Endothelial cell of umbilical vein (primary cell): ENCODE results near the gene MCL1. TPM values are rescaled to one million over a fixed set of nuclear protein-coding genes. Genes with fewer than 3 reads are reported as not detected.

Experiments used
- BruUV-seq: library from RNA; stranded (reverse); fragments of 400-500 nt; replicated peaks from 2 replicates; lab custom pipeline; 2021; lab: Mats Ljungman, UMichigan
- CTCF ChIA-PET: fragments of 300-600, 350-600 bp; sonication (Branson Sonifier 250); formaldehyde crosslinking; loops from one replicate; lab custom pipeline; 2021; ENCODE audit warnings: antibody characterized with exemption, inconsistent platforms; lab: Charles Lee
- POLR2A ChIA-PET: fragments of 300-600, 350-600 bp; sonication (Branson Sonifier 250); formaldehyde crosslinking; loops from one replicate; lab custom pipeline; 2021; ENCODE audit warnings: antibody characterized with exemption, inconsistent platforms; lab: Charles Lee
- DNase-seq: peaks from one replicate; pipeline ENCODE4 v3.0.0-alpha.2; 2011; ENCODE audit warnings: low read depth, low spot score
- FAIRE-seq: peaks from 2 replicates; lab custom pipeline; 2011; peaks lifted over from hg19 to GRCh38; lab: Jason Lieb, UNC
- H2AFZ ChIP-seq: 2 replicates; pipeline ENCODE4 v1.6.0; 2012; ENCODE audit warnings: low read depth, low read length, control low read depth, inconsistent platforms
- H3K27ac ChIP-seq: 2 replicates; pipeline ENCODE4 v1.5.1; 2011; ENCODE audit warnings: low read depth, mild to moderate bottlenecking, control low read depth, low read length, moderate library complexity; ENCODE audit not compliant: insufficient read depth
- H3K27me3 ChIP-seq, 2 experiments: 2 replicates each; pipeline versions ENCODE4 v1.6.0 to v1.6.1; 2011; ENCODE audit warnings: low read length in 2 of 2, mixed read lengths in 1 of 2; ENCODE audit not compliant: control insufficient read depth in 2 of 2, insufficient read depth in 2 of 2
- H3K36me3 ChIP-seq, 2 experiments: 2 replicates in 1 of 2; 3 replicates in 1 of 2; pipeline ENCODE4 v1.5.1; 2011; ENCODE audit warnings: low read length in 2 of 2, mild to moderate bottlenecking in 1 of 2, moderate library complexity in 1 of 2; ENCODE audit not compliant: control insufficient read depth in 2 of 2, insufficient read depth in 2 of 2; ENCODE audit errors: extremely low read depth in 1 of 2
- H3K4me1 ChIP-seq: 3 replicates; pipeline ENCODE4 v1.5.1; 2011; ENCODE audit warnings: mild to moderate bottlenecking, low read length; ENCODE audit not compliant: control insufficient read depth, insufficient read depth; ENCODE audit errors: extremely low read depth
- H3K4me2 ChIP-seq: 2 replicates; pipeline ENCODE4 v1.6.1; 2011; ENCODE audit warnings: low read length, control low read depth, mixed read lengths; ENCODE audit not compliant: insufficient read depth
- H3K4me3 ChIP-seq, 3 experiments: fragments of 200-600 bp in 1 of 3; sonication (generic), shearing (Covaris generic) in 1 of 3; replicated peaks in 1 of 3; 2 replicates each; pipeline ENCODE4 v1.5.1; 2011 to 2016; ENCODE audit warnings: control low read depth in 3 of 3, low read length in 3 of 3, mild to moderate bottlenecking in 2 of 3, inconsistent platforms in 1 of 3, low read depth in 1 of 3, moderate library complexity in 1 of 3; ENCODE audit not compliant: insufficient read depth in 1 of 3
- H3K79me2 ChIP-seq: 2 replicates; pipeline ENCODE4 v1.6.0; 2012; ENCODE audit warnings: low read length, inconsistent platforms; ENCODE audit not compliant: control insufficient read depth, insufficient read depth
- H3K9ac ChIP-seq: replicated peaks from 2 replicates; pipeline ENCODE3; 2011; ENCODE audit warnings: low read length, control low read depth; ENCODE audit not compliant: insufficient read depth; ENCODE audit errors: extremely low read depth
- H3K9me1 ChIP-seq: replicated peaks from 3 replicates; pipeline ENCODE4 v1.6.0; 2011; ENCODE audit warnings: mild to moderate bottlenecking, low read length; ENCODE audit not compliant: control insufficient read depth, insufficient read depth; ENCODE audit errors: extremely low read depth
- H3K9me3 ChIP-seq: replicated peaks from 2 replicates; pipeline ENCODE4 v1.5.1; 2012; ENCODE audit warnings: low read length, inconsistent platforms; ENCODE audit not compliant: control insufficient read depth, insufficient read depth
- H4K20me1 ChIP-seq: replicated peaks from 2 replicates; pipeline ENCODE3; 2011; ENCODE audit warnings: mild to moderate bottlenecking, low read length; ENCODE audit not compliant: control insufficient read depth, insufficient read depth; ENCODE audit errors: extremely low read depth
- EZH2 ChIP-seq: IDR thresholded peaks from 2 replicates; pipeline ENCODE4 v1.6.1; 2012; ENCODE audit warnings: borderline replicate concordance, low read depth, mild to moderate bottlenecking, moderate library complexity, low read length, inconsistent platforms; ENCODE audit not compliant: severe bottlenecking
- FOS ChIP-seq: IDR thresholded peaks from 2 replicates; pipeline ENCODE4 v1.6.1; 2011; ENCODE audit warnings: mild to moderate bottlenecking, low read length, moderate library complexity, borderline replicate concordance; ENCODE audit not compliant: insufficient read depth
- GATA2 ChIP-seq: IDR thresholded peaks from 2 replicates; pipeline ENCODE4 v1.7.0; 2011; ENCODE audit warnings: low read depth, mild to moderate bottlenecking, moderate library complexity, mixed read lengths, low read length; ENCODE audit not compliant: insufficient read length, insufficient read depth
- JUN ChIP-seq: IDR thresholded peaks from 2 replicates; pipeline ENCODE4 v1.6.1; 2011; ENCODE audit warnings: borderline replicate concordance, low read depth; ENCODE audit not compliant: insufficient read length, insufficient read depth
- MAX ChIP-seq: IDR thresholded peaks from 2 replicates; pipeline ENCODE4 v1.6.1; 2011; ENCODE audit not compliant: insufficient read depth, insufficient read length
- MYC ChIP-seq: IDR thresholded peaks from one replicate; pipeline ENCODE4 v1.6.1; 2011; ENCODE audit warnings: mild to moderate bottlenecking, low read depth, low read length
- POLR2A ChIP-seq: IDR thresholded peaks from 2 replicates; pipeline ENCODE4 v1.6.1; 2012; ENCODE audit warnings: low read depth, mild to moderate bottlenecking, control low read depth, low read length
- POLR2AphosphoS5 ChIP-seq: IDR thresholded peaks from 2 replicates; pipeline ENCODE4 v1.6.1; 2012; ENCODE audit warnings: low read depth, mild to moderate bottlenecking, control low read depth, low read length, moderate library complexity; ENCODE audit not compliant: insufficient read depth
- dilution Hi-C: fragments of 300-500 bp; cut with MboI; formaldehyde crosslinking; loops from one replicate; pipeline ENCODE4 v1.15.0; 2019; ENCODE audit warnings: low sequenced_read_pairs; ENCODE audit not compliant: extremely low pct_ligation_motif_present
- intact Hi-C: fragments of 100-400 bp; cut with micrococcal nuclease; formaldehyde crosslinking; loops from one replicate; pipeline ENCODE4 v1.10.0; 2022
- polyA plus RNA-seq, 4 experiments: library from polyadenylated mRNA; depleted of rRNA in 3 of 4; stranded (reverse) in 3 of 4; unstranded in 1 of 4; fragments of >200 nt; gene quantifications; 2 replicates each; pipeline versions ENCODE4 v1.2.1 to v1.2.3, GENCODE V29; 2011 to 2012; ENCODE audit warnings: missing spikeins in 1 of 4
- total RNA-seq: library from RNA; stranded (reverse); gene quantifications from 2 replicates; pipeline ENCODE4 v1.2.3, GENCODE V29; 2021
- TF ChIP-seq, protein P1 (sequence below), 2 donors: IDR thresholded peaks; 1 replicate in 1 of 2; 2 replicates in 1 of 2; pipeline ENCODE4 v1.5.1; 2011; ENCODE audit warnings: low read length in 2 of 2, mild to moderate bottlenecking in 2 of 2, moderate library complexity in 2 of 2, control low read depth in 1 of 2, inconsistent platforms in 1 of 2, low read depth in 1 of 2; ENCODE audit not compliant: insufficient read depth in 1 of 2; ENCODE audit errors: extremely low read depth in 1 of 2

The MCL1 gene
- total and polyA plus RNA-seq, 2 donors (not counting 3 experiments of a cell fraction or from before 2014, with no cell fraction given), result 87.3 to 186 TPM

- peaks cover 2 to 3% of the 10 kb centered on the region in 2 experiments for H3K27me3 ChIP-seq
- H3K36me3 ChIP-seq, result no peaks in the 10 kb centered on the region
- ChIA-PET CTCF (interaction anchor here (1.1 to 6.7 kb wide), 8 partner anchors 12 to 265 kb away, joined by 3 to 55 read pairs (median 4); no protein-coding TSS in a partner anchor), POLR2A (interaction anchor here (0.7 kb wide), 1 partner anchor 31 kb away, joined by 3 read pairs; the partner anchor contains the start of gene MCL1)
- peak overlapping the region; percentile 61 for H2AFZ ChIP-seq
- intact Hi-C loops, result loop anchor here (5.0 kb wide), 1 partner anchor 86 kb away; no protein-coding TSS in a partner anchor
- H3K9ac ChIP-seq, result no peak overlapping the region
- FAIRE-seq, result no peak
- H3K9me1 ChIP-seq, result no peaks in the 10 kb centered on the region
- peaks cover 22% of the 10 kb centered on the region for H3K4me1 ChIP-seq
- no peak overlapping the region for H3K27ac ChIP-seq
- DNase-seq, result no peak
- peak overlapping the region; percentile 54 for H3K4me2 ChIP-seq
- peak overlapping the region in 2 of 3 experiments; percentile 8 to 36 for H3K4me3 ChIP-seq
- H3K79me2 ChIP-seq, result no peaks in the 10 kb centered on the region
- H4K20me1 ChIP-seq, result no peaks in the 10 kb centered on the region
- no peaks in the 10 kb centered on the region for H3K9me3 ChIP-seq
- TF ChIP-seq, protein P1, sequence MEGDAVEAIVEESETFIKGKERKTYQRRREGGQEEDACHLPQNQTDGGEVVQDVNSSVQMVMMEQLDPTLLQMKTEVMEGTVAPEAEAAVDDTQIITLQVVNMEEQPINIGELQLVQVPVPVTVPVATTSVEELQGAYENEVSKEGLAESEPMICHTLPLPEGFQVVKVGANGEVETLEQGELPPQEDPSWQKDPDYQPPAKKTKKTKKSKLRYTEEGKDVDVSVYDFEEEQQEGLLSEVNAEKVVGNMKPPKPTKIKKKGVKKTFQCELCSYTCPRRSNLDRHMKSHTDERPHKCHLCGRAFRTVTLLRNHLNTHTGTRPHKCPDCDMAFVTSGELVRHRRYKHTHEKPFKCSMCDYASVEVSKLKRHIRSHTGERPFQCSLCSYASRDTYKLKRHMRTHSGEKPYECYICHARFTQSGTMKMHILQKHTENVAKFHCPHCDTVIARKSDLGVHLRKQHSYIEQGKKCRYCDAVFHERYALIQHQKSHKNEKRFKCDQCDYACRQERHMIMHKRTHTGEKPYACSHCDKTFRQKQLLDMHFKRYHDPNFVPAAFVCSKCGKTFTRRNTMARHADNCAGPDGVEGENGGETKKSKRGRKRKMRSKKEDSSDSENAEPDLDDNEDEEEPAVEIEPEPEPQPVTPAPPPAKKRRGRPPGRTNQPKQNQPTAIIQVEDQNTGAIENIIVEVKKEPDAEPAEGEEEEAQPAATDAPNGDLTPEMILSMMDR (IDR thresholded peaks at IDR 0.05; ENCODE audit: extremely low read depth in 1 of 2, insufficient read depth in 1 of 2, low read depth in 1 of 2, low read length in 2 of 2), result no peak
- TF ChIP-seq POLR2A (no peak), GATA2 (no peak), EZH2 (no peak)
- dilution Hi-C loops, result no loop called here
- BruUV-seq, result no TSS peak
These were observed 31.1 kb downstream of the MCL1 start for GRCh38 chr1:150548324-150548631.

GRCh38 chr1:150546294-150546937 lies 33.0 kb downstream of the MCL1 start:
- POLR2A ChIA-PET, result no interaction called here
- dilution Hi-C loops, result no loop called here

More at GRCh38 chr1:150546294-150546937, 33.0 kb downstream of the MCL1 start:
- H3K9ac ChIP-seq, result no peak overlapping the region
- H3K4me1 ChIP-seq, result peaks cover 7% of the 10 kb centered on the region
- no peaks in the 10 kb centered on the region for H3K9me1 ChIP-seq
- intact Hi-C loops, result loop anchor here (5.0 kb wide), 1 partner anchor 84 kb away; no protein-coding TSS in a partner anchor
- no peak for FAIRE-seq
- CTCF ChIA-PET, result interaction anchor here (0.6 to 6.7 kb wide), 6 partner anchors 9 to 267 kb away, joined by 3 to 55 read pairs (median 4); partner anchors contain the start of gene FALEC
- no peaks in the 10 kb centered on the region for H3K36me3 ChIP-seq
- TF ChIP-seq MYC (no peak), MAX (no peak), POLR2A (no peak), FOS (no peak), GATA2 (no peak), POLR2AphosphoS5 (no peak), EZH2 (no peak), JUN (no peak)
- TF ChIP-seq, protein P1 (IDR thresholded peaks at IDR 0.05; ENCODE audit: extremely low read depth in 1 of 2, insufficient read depth in 1 of 2, low read depth in 1 of 2, low read length in 2 of 2), result no peak
- no peaks in the 10 kb centered on the region for H3K79me2 ChIP-seq
- no peak for DNase-seq
- no peak overlapping the region for H3K27ac ChIP-seq
- H3K27me3 ChIP-seq, result peaks cover 2 to 3% of the 10 kb centered on the region in 2 experiments
- H4K20me1 ChIP-seq, result no peaks in the 10 kb centered on the region
- BruUV-seq, result no TSS peak
- H3K9me3 ChIP-seq, result no peaks in the 10 kb centered on the region
- H3K4me3 ChIP-seq, result no peak overlapping the region
- no peak overlapping the region for H3K4me2 ChIP-seq
- H2AFZ ChIP-seq, result no peak overlapping the region
